Left lobe of liver (tissue), 2 donors: ENCODE measurements around the gene PLEKHS1. TPM values are rescaled to one million over a fixed set of nuclear protein-coding genes. Genes with fewer than 3 reads are reported as not detected.
A peak's percentile ranks its signal among the peaks of the same experiment; 100 is the strongest.

Experiments
- ATAC-seq: fragments of 200-7000 bp; cut with Tn5 transposase; one replicate; pipeline ENCODE4 v1.9.1; 2020; ENCODE audit warnings: mild to moderate bottlenecking, moderate library complexity
- DNase-seq: peaks from one replicate; pipeline ENCODE4 v3.0.0-alpha.2; 2020; ENCODE audit warnings: low spot score
- total RNA-seq: library from RNA; stranded (reverse); gene quantifications from one replicate; pipeline ENCODE4 v1.2.1, GENCODE V29; 2021
- donor health status: DM: no; HTN: no; CAD: no; lungs with moderate emphysema.
- donor health status: DM: no; HTN: yes; CAD: no.

PLEKHS1 gene
- not detected for total RNA-seq

GRCh38 chr10:113751181-113751732 is at the start of gene PLEKHS1:
PLEKHS1 (plus strand) TSS chr10:113751682; CDS start chr10:113755278, 3,596 bp downstream.
- ATAC-seq (no peak), DNase-seq (no peak)

GRCh38 chr10:113704637-113705343 is 46.7 kb upstream of the PLEKHS1 start:
- DNase-seq (no peak), ATAC-seq (peak; percentile 70)

- ATAC-seq: no peak
- no peak for DNase-seq
These were observed 46.2 kb upstream of the PLEKHS1 start for GRCh38 chr10:113705344-113705652.

- ATAC-seq (no peak), DNase-seq (no peak)
These were observed 44.9 kb upstream of the PLEKHS1 start for GRCh38 chr10:113706623-113707022.

- ATAC-seq: no peak
- DNase-seq: no peak
These were observed 42.8 kb upstream of the PLEKHS1 start for GRCh38 chr10:113708640-113709039.

- no peak for DNase-seq
- no peak for ATAC-seq
These were observed 42.2 kb upstream of the PLEKHS1 start for GRCh38 chr10:113709221-113709838.

- DNase-seq (no peak), ATAC-seq (no peak)
These were observed 40.3 kb upstream of the PLEKHS1 start for GRCh38 chr10:113711142-113711541.

- DNase-seq (no peak), ATAC-seq (no peak)
These were observed 39.5 kb upstream of the PLEKHS1 start for GRCh38 chr10:113712024-113712423.

GRCh38 chr10:113712755-113713639 is 38.5 kb upstream of the PLEKHS1 start:
- no peak for ATAC-seq
- DNase-seq: no peak

- no peak for ATAC-seq
- DNase-seq: no peak
These were observed 37.9 kb upstream of the PLEKHS1 start for GRCh38 chr10:113713640-113713982.

GRCh38 chr10:113716109-113716910 is 35.2 kb upstream of the PLEKHS1 start:
- no peak for ATAC-seq
- no peak for DNase-seq

GRCh38 chr10:113718969-113719822 is 32.3 kb upstream of the PLEKHS1 start:
- ATAC-seq: no peak
- no peak for DNase-seq

GRCh38 chr10:113720386-113720785 is 31.1 kb upstream of the PLEKHS1 start:
- ATAC-seq: no peak
- DNase-seq: no peak

- ATAC-seq (no peak), DNase-seq (no peak)
These were observed 19.2 kb upstream of the PLEKHS1 start for GRCh38 chr10:113732160-113732881.

GRCh38 chr10:113732966-113733365 is 18.5 kb upstream of the PLEKHS1 start:
- ATAC-seq (no peak), DNase-seq (no peak)

- no peak for DNase-seq
- ATAC-seq: no peak
These were observed 17.8 kb upstream of the PLEKHS1 start for GRCh38 chr10:113733635-113734034.

- DNase-seq: no peak
- ATAC-seq: peak; percentile 95
These were observed 15.6 kb upstream of the PLEKHS1 start for GRCh38 chr10:113735913-113736312.

- DNase-seq: no peak
- ATAC-seq: no peak
These were observed 14.9 kb upstream of the PLEKHS1 start for GRCh38 chr10:113736576-113736975.

GRCh38 chr10:113739031-113739430 is 12.5 kb upstream of the PLEKHS1 start:
- ATAC-seq (no peak), DNase-seq (no peak)
